ENCODE data around the gene MTHFD1L.

Gene MTHFD1L

DNA sequence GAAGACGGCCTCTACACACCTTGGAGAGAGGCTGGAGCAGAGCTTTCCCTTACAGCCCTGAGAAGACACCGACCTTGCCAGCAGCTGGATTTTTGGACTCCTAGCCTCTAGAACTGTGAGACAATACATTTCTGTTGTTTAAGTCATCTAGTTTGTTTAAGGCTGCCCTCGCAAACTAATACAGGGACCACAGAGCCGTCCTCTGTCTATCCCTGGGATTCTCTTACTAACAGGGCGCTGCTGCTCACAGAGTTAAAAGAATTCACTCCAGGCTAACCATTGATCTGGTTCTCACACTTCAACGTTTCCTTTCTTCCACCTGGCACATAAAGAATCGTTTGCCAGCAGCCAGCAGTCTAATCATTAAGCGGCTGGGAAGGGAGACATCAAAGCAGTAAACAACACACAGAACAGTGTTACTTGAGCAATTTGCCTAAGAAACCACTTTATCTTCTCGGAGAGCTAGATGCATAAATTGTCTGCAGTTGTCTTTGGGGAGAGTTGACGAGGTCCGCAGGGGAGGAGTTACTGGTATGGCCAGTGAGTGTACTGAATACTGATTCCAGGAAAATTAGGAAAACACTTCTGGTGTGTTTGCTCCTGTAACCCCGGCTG, 270.7 kb downstream of the MTHFD1L start:
- no peak overlapping the region for H3K4me3 ChIP-seq (ENCODE audit: low read length)
- no peak for DNase-seq (ENCODE audit: low read depth)
- TF ChIP-seq, protein P1, sequence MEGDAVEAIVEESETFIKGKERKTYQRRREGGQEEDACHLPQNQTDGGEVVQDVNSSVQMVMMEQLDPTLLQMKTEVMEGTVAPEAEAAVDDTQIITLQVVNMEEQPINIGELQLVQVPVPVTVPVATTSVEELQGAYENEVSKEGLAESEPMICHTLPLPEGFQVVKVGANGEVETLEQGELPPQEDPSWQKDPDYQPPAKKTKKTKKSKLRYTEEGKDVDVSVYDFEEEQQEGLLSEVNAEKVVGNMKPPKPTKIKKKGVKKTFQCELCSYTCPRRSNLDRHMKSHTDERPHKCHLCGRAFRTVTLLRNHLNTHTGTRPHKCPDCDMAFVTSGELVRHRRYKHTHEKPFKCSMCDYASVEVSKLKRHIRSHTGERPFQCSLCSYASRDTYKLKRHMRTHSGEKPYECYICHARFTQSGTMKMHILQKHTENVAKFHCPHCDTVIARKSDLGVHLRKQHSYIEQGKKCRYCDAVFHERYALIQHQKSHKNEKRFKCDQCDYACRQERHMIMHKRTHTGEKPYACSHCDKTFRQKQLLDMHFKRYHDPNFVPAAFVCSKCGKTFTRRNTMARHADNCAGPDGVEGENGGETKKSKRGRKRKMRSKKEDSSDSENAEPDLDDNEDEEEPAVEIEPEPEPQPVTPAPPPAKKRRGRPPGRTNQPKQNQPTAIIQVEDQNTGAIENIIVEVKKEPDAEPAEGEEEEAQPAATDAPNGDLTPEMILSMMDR (conservative IDR thresholded peaks at IDR 0.05; ENCODE audit: low read length): no peak

DNA sequence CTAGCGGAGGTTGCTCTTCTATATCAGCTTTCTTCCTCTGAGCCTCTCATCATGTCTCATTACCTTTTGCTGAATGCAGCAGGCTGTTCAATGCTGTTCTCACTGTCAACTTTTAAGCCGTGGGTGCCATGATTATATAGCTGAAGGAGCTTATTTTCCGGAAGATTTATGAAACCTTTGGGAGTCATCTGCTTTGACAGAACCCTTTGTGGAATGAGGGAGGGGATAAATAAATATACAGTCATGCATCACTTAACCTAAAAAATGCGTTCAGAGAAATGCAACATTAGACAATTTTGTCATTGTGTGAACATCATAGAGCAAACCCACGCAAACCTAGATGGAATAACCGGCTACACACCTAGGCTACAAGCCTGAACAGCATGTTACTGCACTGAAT, 272.0 kb downstream of the MTHFD1L start:
- DNase-seq (ENCODE audit: low read depth): no peak
- TF ChIP-seq, protein P1 (conservative IDR thresholded peaks at IDR 0.05; ENCODE audit: low read length): no peak
- no peak overlapping the region for H3K4me3 ChIP-seq (ENCODE audit: low read length)

DNA sequence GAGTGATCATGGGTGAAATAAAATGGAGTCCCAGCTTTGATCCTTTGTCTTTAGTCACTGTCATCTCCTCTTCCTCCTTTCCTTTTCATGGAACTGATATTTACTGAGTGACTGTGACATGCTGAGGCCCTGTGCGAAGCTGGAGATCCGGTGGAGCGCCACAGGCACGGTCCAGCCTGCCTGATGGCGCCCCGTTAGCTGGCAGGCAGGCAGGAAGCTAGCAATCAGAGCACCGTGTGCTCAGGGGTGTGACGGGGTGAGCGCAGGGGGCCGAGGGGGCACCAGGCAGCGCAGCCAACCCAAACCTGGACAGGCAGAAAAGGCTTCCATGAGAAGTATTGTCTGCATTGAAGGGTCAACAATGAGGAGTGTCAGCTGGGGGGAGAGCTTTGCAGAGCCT, 274.0 kb downstream of the MTHFD1L start:
- TF ChIP-seq, protein P1 (conservative IDR thresholded peaks at IDR 0.05; ENCODE audit: low read length): no peak
- H3K4me3 ChIP-seq (ENCODE audit: low read length): no peak overlapping the region
- DNase-seq (ENCODE audit: low read depth): no peak

DNA sequence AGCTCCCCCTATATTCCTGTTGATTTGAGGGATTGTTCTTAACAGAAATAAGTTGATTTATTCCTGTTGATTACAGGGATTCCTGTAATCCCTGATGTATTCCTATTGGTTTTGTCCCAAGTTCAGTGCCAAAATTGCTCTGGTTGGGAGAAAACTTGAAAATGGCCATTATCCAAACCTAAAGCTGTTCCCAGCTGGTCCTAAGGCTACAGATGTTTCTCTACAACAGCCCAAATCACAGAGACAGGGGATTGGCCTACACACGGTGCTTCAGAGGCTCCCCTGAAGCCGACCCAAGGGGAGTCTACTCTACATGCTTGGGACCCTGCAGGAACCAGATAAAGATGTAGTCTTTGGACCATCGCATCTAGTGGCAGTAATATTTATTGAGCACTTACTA, 275.3 kb downstream of the MTHFD1L start:
- DNase-seq (ENCODE audit: low read depth): no peak
- no peak overlapping the region for H3K4me3 ChIP-seq (ENCODE audit: low read length)
- TF ChIP-seq, protein P1 (conservative IDR thresholded peaks at IDR 0.05; ENCODE audit: low read length): no peak

DNA sequence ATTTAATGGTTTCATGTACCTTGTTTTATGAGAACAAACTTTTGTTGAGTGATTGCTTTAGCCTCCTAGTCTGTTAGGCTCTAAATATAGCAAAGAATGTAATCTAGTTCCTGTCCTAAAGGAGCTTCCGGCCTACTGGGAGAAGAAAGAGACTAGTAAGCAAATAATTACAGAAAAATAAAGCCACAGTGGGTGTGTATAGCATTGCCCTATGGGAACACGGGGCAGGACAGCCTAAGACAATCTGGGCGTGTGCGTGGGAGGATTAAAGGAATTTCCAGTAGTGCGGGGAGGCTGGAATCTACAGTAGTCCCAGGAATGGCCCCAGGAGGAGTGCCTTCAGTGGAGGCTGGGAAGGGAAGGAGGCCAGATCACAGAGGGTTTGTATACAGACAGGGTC, 276.2 kb downstream of the MTHFD1L start:
- H3K4me3 ChIP-seq (ENCODE audit: low read length): no peak overlapping the region
- no peak for DNase-seq (ENCODE audit: low read depth)
- TF ChIP-seq, protein P1 (conservative IDR thresholded peaks at IDR 0.05; ENCODE audit: low read length): no peak

DNA sequence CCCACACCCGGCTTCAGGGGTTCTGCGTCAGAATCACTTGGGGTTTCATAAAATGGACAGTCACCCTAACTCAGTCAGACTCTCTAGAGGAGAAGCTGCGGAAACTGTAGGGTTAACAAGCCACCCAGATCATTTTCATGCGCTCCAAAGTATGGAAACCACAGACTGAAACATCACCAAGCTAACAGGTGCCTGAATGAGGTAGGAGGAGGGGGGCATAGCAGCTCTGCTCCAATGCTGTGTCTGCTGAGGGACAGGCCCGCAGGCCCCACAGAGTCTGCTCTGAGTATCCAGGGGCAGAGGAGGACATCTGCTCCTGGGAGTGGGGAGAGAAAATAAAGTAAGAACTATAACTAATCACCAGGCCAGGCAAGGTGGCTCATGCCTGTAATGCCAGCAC, 277.2 kb downstream of the MTHFD1L start:
- no peak for DNase-seq (ENCODE audit: low read depth)
- no peak overlapping the region for H3K4me3 ChIP-seq (ENCODE audit: low read length)

DNA sequence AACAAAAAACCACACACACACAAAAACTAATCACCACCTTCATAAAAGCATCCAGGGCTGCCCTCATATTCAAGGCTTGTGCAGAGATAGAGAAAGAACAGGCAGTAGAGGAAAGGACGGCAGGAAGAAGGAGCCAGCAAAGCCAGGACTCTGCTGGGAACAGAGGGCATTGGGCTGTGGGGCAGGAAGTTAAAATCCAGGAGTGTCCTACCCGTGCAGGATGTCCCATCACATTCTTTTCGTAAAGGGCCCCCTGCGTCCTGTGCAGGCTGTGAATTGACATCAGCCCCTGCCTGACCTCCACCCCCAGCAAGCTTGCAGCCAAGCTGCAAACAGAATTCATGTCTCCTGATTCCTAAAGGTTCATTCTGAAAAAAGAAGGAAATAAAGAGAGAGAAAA, 277.8 kb downstream of the MTHFD1L start:
- no peak for DNase-seq (ENCODE audit: low read depth)
- H3K4me3 ChIP-seq (ENCODE audit: low read length): no peak overlapping the region
- TF ChIP-seq, protein P1 (conservative IDR thresholded peaks at IDR 0.05; ENCODE audit: low read length): no peak

More for the DNA sequence above, 277.2 kb downstream of the MTHFD1L start:
- TF ChIP-seq, protein P1 (conservative IDR thresholded peaks at IDR 0.05; ENCODE audit: low read length): no peak

All from AG10803 (cell line).